BJ (cell line): ENCODE data around the gene ZBTB20. TPM values are rescaled to one million over a fixed set of nuclear protein-coding genes. Genes with fewer than 3 reads are reported as not detected.

Experiments
- CTCF ChIA-PET: fragments of 350-600 bp; formaldehyde crosslinking; extraction: SDS; loops from one replicate; lab custom pipeline; 2021; ENCODE audit warnings: antibody characterized with exemption, inconsistent platforms; lab: Yijun Ruan, JAX
- POLR2A ChIA-PET: fragments of 300-600 bp; sonication (Branson Sonifier 250); formaldehyde crosslinking; extraction: SDS; loops from one replicate; lab custom pipeline; 2021; ENCODE audit warnings: antibody characterized with exemption; lab: Charles Lee
- DNase-seq: peaks from one replicate; pipeline ENCODE4 v3.0.0-alpha.2; 2011; ENCODE audit warnings: low read depth
- H3K27me3 ChIP-seq: 2 replicates; pipeline ENCODE4 v1.6.0; 2011; ENCODE audit warnings: low read length; ENCODE audit not compliant: control insufficient read depth, insufficient read depth
- H3K36me3 ChIP-seq: 2 replicates; pipeline ENCODE4 v1.5.1; 2011; ENCODE audit warnings: low read length; ENCODE audit not compliant: control insufficient read depth, insufficient read depth
- H3K4me3 ChIP-seq: 2 replicates; pipeline ENCODE4 v1.5.1; 2011; ENCODE audit warnings: low read depth, mild to moderate bottlenecking, control low read depth, low read length
- polyA plus RNA-seq: library from polyadenylated mRNA; depleted of rRNA; stranded (reverse); fragments of >200 nt; gene quantifications from 2 replicates; pipeline ENCODE4 v1.2.3, GENCODE V29; 2011
- TF ChIP-seq, protein P1 (sequence below): IDR thresholded peaks from 2 replicates; pipeline ENCODE4 v1.5.1; 2011; ENCODE audit warnings: low read depth, mild to moderate bottlenecking, control low read depth, inconsistent platforms, low read length, moderate library complexity; ENCODE audit not compliant: insufficient read depth

The ZBTB20 gene
- polyA plus RNA-seq, 1 experiment = 6.0 TPM

DNA sequence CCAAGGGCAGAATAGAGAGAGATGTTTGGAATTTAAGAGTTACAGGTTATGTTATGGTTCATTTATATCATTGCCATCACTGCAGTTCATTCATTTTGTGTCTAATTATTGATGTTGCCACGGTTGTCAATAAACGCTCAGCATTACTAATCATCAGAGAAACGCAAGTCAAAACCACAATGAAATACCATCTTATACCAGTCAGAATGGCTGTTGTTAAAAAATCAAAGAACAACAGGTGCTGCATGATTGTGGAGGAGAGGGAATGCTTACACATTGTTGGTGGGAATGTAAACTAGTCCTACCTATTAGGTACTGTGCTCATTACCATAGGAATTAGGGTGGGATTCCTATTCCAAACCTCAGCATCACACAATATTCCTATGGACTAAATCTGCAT lies 502.7 kb downstream of the ZBTB20 start:
- TF ChIP-seq, protein P1, sequence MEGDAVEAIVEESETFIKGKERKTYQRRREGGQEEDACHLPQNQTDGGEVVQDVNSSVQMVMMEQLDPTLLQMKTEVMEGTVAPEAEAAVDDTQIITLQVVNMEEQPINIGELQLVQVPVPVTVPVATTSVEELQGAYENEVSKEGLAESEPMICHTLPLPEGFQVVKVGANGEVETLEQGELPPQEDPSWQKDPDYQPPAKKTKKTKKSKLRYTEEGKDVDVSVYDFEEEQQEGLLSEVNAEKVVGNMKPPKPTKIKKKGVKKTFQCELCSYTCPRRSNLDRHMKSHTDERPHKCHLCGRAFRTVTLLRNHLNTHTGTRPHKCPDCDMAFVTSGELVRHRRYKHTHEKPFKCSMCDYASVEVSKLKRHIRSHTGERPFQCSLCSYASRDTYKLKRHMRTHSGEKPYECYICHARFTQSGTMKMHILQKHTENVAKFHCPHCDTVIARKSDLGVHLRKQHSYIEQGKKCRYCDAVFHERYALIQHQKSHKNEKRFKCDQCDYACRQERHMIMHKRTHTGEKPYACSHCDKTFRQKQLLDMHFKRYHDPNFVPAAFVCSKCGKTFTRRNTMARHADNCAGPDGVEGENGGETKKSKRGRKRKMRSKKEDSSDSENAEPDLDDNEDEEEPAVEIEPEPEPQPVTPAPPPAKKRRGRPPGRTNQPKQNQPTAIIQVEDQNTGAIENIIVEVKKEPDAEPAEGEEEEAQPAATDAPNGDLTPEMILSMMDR = no peak
- ChIA-PET POLR2A (no interaction called here), CTCF (no interaction called here)
- H3K36me3 ChIP-seq = no peaks in the 10 kb centered on the region
- no peak overlapping the region for H3K4me3 ChIP-seq
- DNase-seq = no peak
- H3K27me3 ChIP-seq = no peaks in the 10 kb centered on the region

DNA sequence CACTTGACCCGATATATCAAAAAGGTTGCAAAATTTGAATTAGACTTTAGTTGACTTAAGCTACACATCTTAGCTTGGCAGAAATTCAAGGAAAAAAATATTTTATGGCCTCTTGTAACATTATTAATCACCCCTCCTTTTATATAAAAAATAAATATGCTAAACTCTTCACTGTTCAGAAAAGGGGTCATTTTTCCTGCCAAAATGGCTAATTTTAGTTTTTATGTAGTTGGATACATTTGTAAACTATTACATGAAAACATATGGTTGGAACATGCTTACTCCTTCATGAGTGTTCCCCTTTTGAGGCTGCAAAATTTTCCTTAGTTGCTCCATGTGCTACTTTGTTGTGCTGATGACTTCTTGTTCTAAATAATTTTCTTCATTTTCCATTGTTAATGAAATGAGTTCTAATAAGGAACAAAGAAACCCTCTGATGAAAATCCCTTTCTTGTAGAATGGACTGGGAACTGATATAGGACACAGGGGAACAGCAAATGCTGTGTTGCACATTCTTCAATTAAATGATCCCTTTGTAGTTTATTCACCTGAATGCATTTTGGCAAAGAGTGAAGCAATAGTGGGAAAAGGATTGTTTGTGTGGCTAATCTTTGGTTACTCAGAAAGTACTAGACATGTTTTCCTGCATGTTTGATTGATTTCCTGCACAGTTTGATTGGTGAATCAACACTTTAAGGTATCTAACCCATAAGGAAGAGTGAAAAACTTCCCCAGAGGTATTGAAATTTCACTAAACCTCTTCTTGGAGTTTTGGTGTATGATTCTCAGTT lies 503.9 kb downstream of the ZBTB20 start:
- ChIA-PET POLR2A (no interaction called here), CTCF (no interaction called here)
- Histone ChIP-seq H3K36me3 (no peaks in the 10 kb centered on the region), H3K27me3 (no peaks in the 10 kb centered on the region), H3K4me3 (no peak overlapping the region)
- TF ChIP-seq, protein P1 = no peak
- no peak for DNase-seq

DNA sequence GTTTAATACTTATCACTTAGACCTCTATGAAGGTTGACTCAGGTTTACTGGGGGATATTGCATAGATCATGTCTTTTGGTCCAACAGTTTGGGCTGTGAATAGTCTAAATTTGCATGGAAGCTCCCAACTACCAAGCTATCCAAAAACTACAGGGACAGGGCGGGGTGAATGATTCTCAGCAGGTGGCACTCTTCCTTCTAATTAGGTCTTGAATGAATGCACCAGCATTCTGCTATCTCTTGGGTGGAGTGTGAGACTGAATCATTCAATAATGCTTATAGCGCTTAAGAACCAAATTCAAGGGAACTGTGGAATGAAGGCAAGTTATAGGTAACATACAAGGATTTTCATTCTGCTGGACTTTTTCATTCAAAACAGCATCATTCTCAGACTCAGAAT lies 507.0 kb downstream of the ZBTB20 start:
- TF ChIP-seq, protein P1 = no peak
- Histone ChIP-seq H3K4me3 (no peak overlapping the region), H3K36me3 (no peaks in the 10 kb centered on the region), H3K27me3 (no peaks in the 10 kb centered on the region)
- CTCF ChIA-PET = no interaction called here
- DNase-seq = no peak
- POLR2A ChIA-PET = no interaction called here

DNA sequence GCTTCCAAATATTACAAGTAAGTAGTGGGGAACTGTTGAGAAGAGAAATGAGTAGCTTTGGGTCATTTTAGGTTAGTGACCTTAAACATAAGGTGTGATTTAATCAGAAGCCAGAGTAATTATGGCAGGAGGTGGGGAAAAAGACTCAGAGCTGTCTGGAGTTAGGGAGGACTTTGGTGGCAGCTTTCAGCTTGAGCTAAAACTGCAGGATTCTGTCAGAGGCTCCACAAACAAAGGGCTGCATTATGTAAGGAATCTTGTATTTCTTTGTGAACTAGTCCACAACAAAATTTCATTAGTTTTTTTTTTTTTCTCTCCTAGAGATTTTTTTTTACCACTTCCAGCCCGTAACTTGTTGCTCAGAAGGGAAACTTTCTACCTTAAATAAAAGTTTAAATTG lies 507.9 kb downstream of the ZBTB20 start:
- Histone ChIP-seq H3K27me3 (no peaks in the 10 kb centered on the region), H3K36me3 (no peaks in the 10 kb centered on the region), H3K4me3 (no peak overlapping the region)
- ChIA-PET CTCF (interaction anchor here (0.5 kb wide), 1 partner anchor 1078 kb away, joined by 3 read pairs; no protein-coding TSS in a partner anchor), POLR2A (no interaction called here)
- no peak for DNase-seq
- TF ChIP-seq, protein P1 = no peak

DNA sequence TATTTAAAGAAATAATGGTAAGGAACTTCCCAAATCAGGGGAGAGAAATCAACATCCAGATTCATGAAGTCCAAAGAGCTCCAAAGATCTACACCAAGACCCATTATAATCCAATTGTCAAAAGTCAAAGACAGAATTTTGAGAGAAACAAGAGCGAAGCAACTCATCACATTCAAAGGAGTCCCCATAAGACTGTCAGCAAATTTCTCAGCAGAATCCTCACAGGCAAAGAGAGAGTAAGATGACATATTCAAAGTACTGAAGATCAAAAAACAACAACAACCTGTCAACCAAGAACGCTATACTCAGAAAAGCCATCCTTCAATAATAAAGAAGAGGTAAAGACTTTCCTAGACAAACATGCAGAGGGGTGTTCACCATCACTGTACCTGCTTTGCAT lies 511.2 kb downstream of the ZBTB20 start:
- POLR2A ChIA-PET = no interaction called here
- TF ChIP-seq, protein P1 = no peak
- Histone ChIP-seq H3K27me3 (no peaks in the 10 kb centered on the region), H3K36me3 (no peaks in the 10 kb centered on the region), H3K4me3 (no peak overlapping the region)
- no peak for DNase-seq
- CTCF ChIA-PET = no interaction called here
